ENCODE results near the gene POLDIP2. TPM values are rescaled to one million over a fixed set of nuclear protein-coding genes. Genes with fewer than 3 reads are reported as not detected.

The POLDIP2 gene
- total RNA-seq, 1 donor from 2014 or later: 82.2 TPM

DNA sequence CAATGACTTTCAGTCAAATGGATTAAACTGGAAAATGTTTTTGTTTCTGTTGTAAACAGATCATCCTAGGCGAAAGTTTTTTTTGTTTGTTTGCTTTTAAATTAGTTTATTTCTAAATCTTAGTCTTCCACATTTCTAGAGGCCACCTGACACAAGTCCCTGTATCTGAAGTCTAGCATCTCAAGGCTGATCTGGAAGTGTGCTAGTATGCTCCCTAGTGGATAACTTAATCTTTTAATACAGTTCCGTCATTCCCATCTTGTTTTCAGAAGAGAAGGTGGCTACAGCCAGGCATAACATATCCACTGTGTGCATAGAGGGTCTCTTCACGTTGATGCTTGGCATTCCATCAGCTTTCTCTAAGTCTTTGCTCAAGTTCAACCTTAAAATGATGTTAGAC is 29.6 kb downstream of the POLDIP2 start:
- Histone ChIP-seq H3K9me3 (no peaks in the 10 kb centered on the region), H3K4me3 (no peak overlapping the region), H3K4me1 (no peaks in the 10 kb centered on the region), H3K27ac (no peak overlapping the region), H3K36me3 (peaks cover 32 to 47% of the 10 kb centered on the region in 2 donors), H3K27me3 (no peaks in the 10 kb centered on the region)
- no peak for TF ChIP-seq CTCF (IDR thresholded peaks at IDR 0.05)
- no peak for DNase-seq (ENCODE audit: low spot score in 2 of 2)
- intact Hi-C loops (cut with DNase I): no loop called here

GRCh38 chr17:28327031-28327607 is 30.2 kb downstream of the POLDIP2 start:
- DNase-seq (ENCODE audit: low spot score in 2 of 2): peak in 1 of 2 donors; percentile 27
- no peak for TF ChIP-seq CTCF (IDR thresholded peaks at IDR 0.05)
- H3K36me3 ChIP-seq: peaks cover 32 to 47% of the 10 kb centered on the region in 2 donors
- H3K4me1 ChIP-seq: no peaks in the 10 kb centered on the region
- no peak overlapping the region for H3K27ac ChIP-seq
- H3K27me3 ChIP-seq: no peaks in the 10 kb centered on the region
- no peaks in the 10 kb centered on the region for H3K9me3 ChIP-seq
- intact Hi-C loops (cut with DNase I): no loop called here
- no peak overlapping the region for H3K4me3 ChIP-seq

DNA sequence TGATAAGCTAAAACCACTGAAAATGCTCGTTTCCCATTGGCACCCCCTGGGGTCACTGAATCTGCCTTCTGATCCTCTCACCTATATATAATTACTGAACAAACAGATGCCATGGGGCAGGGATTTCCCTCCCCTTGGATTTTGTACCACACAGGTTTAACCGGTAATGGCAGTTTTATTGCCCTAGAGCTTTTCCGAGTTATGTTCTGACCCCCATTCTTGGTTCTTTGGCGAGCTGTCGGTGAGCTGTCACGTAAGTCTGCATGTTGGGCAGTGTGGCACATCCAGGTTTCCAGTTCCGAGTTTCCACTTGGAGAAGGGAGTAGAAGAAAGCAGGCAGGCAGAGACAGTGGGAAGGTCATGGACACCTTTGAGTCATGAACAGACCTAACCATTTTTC is 31.2 kb downstream of the POLDIP2 start:
- peaks cover 27 to 38% of the 10 kb centered on the region in 2 donors for H3K36me3 ChIP-seq
- TF ChIP-seq CTCF (IDR thresholded peaks at IDR 0.05): no peak
- H3K4me1 ChIP-seq: no peaks in the 10 kb centered on the region
- intact Hi-C loops (cut with DNase I): no loop called here
- peak in 1 of 2 donors; percentile 47 for DNase-seq (ENCODE audit: low spot score in 2 of 2)
- H3K4me3 ChIP-seq: no peak overlapping the region
- H3K27ac ChIP-seq: no peak overlapping the region
- H3K9me3 ChIP-seq: no peaks in the 10 kb centered on the region
- H3K27me3 ChIP-seq: no peaks in the 10 kb centered on the region

DNA sequence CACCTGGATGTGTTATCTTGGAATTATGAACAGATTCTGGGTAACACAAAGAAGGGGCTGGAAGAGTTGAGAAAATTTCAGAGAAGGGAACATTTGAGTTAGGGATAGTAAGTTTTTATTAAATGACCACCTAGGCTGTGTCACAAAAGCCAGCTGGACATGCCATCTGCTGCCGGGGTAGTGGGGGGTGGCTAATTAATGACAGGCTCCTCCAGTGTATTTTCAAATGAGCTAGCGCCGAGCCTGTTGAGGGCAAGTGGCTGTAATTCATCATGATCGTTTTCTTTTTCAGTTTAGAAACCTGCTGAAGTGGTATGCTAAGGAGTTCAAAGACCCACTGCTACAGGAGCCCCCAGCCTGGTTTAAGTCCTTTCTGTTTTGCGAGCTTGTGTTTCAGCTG is 32.1 kb downstream of the POLDIP2 start:
- DNase-seq (ENCODE audit: low spot score in 2 of 2): no peak
- no peaks in the 10 kb centered on the region for H3K27me3 ChIP-seq

GRCh38 chr17:28324781-28325180 is 32.5 kb downstream of the POLDIP2 start:
- H3K27ac ChIP-seq: no peak overlapping the region
- no peak for DNase-seq (ENCODE audit: low spot score in 2 of 2)
- peaks cover 16 to 27% of the 10 kb centered on the region in 2 donors for H3K36me3 ChIP-seq
- H3K4me1 ChIP-seq: peaks cover 0 to under 1% of the 10 kb centered on the region in 2 donors
- H3K27me3 ChIP-seq: no peaks in the 10 kb centered on the region
- no peak for TF ChIP-seq CTCF (IDR thresholded peaks at IDR 0.05)
- H3K4me3 ChIP-seq: no peak overlapping the region
- H3K9me3 ChIP-seq: no peaks in the 10 kb centered on the region
- intact Hi-C loops (cut with DNase I): no loop called here

More for the DNA sequence above, 32.1 kb downstream of the POLDIP2 start:
- peaks cover 19 to 30% of the 10 kb centered on the region in 2 donors for H3K36me3 ChIP-seq
- H3K4me1 ChIP-seq: no peaks in the 10 kb centered on the region
- no peak overlapping the region for H3K4me3 ChIP-seq
- H3K9me3 ChIP-seq: no peaks in the 10 kb centered on the region
- TF ChIP-seq CTCF (IDR thresholded peaks at IDR 0.05): no peak
- intact Hi-C loops (cut with DNase I): no loop called here
- H3K27ac ChIP-seq: no peak overlapping the region
